ENCODE measurements around the gene NOPCHAP1. TPM values are rescaled to one million over a fixed set of nuclear protein-coding genes. Genes with fewer than 3 reads are reported as not detected.

Gene NOPCHAP1
- total and polyA plus RNA-seq, 2 of the 8 experiments (the other 6 are each of a cell fraction or from before 2014, with no cell fraction given): 14.9 to 39.5 TPM

- WGBS, 2 experiments (ENCODE audit: extremely low coverage in 1 of 2, insufficient coverage in 1 of 2, insufficient read length in 1 of 2, insufficient replicate concordance in 2 of 2, low coverage in 1 of 2, low lambda C conversion rate in 2 of 2, missing lambda C conversion rate in 1 of 2): 53% methylated on average over 13 of the region's 13 CpGs; no CpG with 5 or more reads in 1 of the 2 experiments
- 0 out of 7 replicates have a peak, but pooled peaks cover 0 to 2% (median 0%) of the 10 kb centered on the region in 4 experiments for H3K4me1 ChIP-seq (replicated peaks in 1 of 4; ENCODE audit: control insufficient read depth in 3 of 4, insufficient read depth in 4 of 4, low read length in 3 of 4)
- ChIA-PET CTCF (ENCODE audit: partially characterized antibody) (interaction anchor here (1.0 to 1.2 kb wide), 2 partner anchors 13 to 62 kb away, joined by 3 to 4 read pairs; no protein-coding TSS in a partner anchor), POLR2A (ENCODE audit: partially characterized antibody) (no interaction called here)
- H3K27ac ChIP-seq (ENCODE audit: low read depth, low read length): no peak overlapping the region
- H2BK20ac ChIP-seq (ENCODE audit: low read length): no peak overlapping the region
- peak overlapping the region; percentile 70 to 78 for H3K4me2 ChIP-seq (ENCODE audit: insufficient read depth in 1 of 2, low read depth in 2 of 2, low read length in 2 of 2)
- peaks cover 0 to 16% (median 10%) of the 10 kb centered on the region in 4 experiments; a peak in 6 of 7 replicates for H3K27me3 ChIP-seq (replicated peaks in 1 of 4; ENCODE audit: control insufficient read depth in 3 of 4, extremely low read depth in 1 of 4, insufficient read depth in 3 of 4, low read length in 3 of 4)
- H2BK12ac ChIP-seq (ENCODE audit: low read depth, low read length): no peak overlapping the region
- no peak overlapping the region for H4K5ac ChIP-seq (ENCODE audit: insufficient read length, low read depth, low read length)
- no peak overlapping the region for H3K18ac ChIP-seq (ENCODE audit: extremely low read depth, low read length)
- no peak overlapping the region for H4K91ac ChIP-seq (replicated peaks; ENCODE audit: insufficient read length, low read length)
- H3K79me2 ChIP-seq (ENCODE audit: control insufficient read depth in 1 of 2, insufficient read depth in 2 of 2, low read length in 2 of 2): no peaks in the 10 kb centered on the region
- H2BK5ac ChIP-seq (ENCODE audit: low read depth, low read length): no peak overlapping the region
- peak overlapping the region; percentile 16; the same call in 1 of the 2 replicates for H2AFZ ChIP-seq (ENCODE audit: low read length)
- H2BK15ac ChIP-seq (ENCODE audit: low read length): no peak overlapping the region
- peak overlapping the region; percentile 73 to 76 (median 74) for H3K4me3 ChIP-seq (ENCODE audit: extremely low read depth in 1 of 4, insufficient read depth in 2 of 4, low read depth in 3 of 4, low read length in 4 of 4)
- H3K36me3 ChIP-seq (ENCODE audit: control insufficient read depth in 2 of 4, insufficient read depth in 4 of 4, low read length in 3 of 4): no peaks in the 10 kb centered on the region
- H3K9ac ChIP-seq (replicated peaks in 1 of 4; ENCODE audit: extremely low read depth in 1 of 4, low read depth in 3 of 4, low read length in 3 of 4): peak overlapping the region in 1 of 4 experiments; percentile 34; a peak in 1 of 7 replicates
- DNase-seq (ENCODE audit: low read depth in 1 of 2, low spot score in 2 of 2): no peak
- H3K23me2 ChIP-seq (ENCODE audit: low read depth, low read length): peaks cover 7% of the 10 kb centered on the region; the same call in 1 of the 2 replicates
- no peak overlapping the region for H2AK5ac ChIP-seq (ENCODE audit: low read depth, low read length)
- no peak overlapping the region for H3K23ac ChIP-seq (ENCODE audit: insufficient read length)
- H4K20me1 ChIP-seq (replicated peaks in 1 of 2; ENCODE audit: control insufficient read depth in 1 of 2, insufficient read depth in 2 of 2, low read length in 2 of 2): no peaks in the 10 kb centered on the region
- H3K79me1 ChIP-seq (ENCODE audit: low read depth, low read length): no peaks in the 10 kb centered on the region
- no peak overlapping the region for H3K56ac ChIP-seq (replicated peaks; ENCODE audit: insufficient read length, low read depth, low read length)
- H3K4ac ChIP-seq (replicated peaks; ENCODE audit: insufficient read length, low read depth, low read length): no peak overlapping the region
- no peak overlapping the region for H2BK120ac ChIP-seq (replicated peaks; ENCODE audit: low read depth, low read length)
- no peaks in the 10 kb centered on the region for H3K9me3 ChIP-seq (ENCODE audit: insufficient read depth in 2 of 2, low read depth in 1 of 2, low read length in 1 of 2)
- no peak overlapping the region for H4K8ac ChIP-seq (ENCODE audit: extremely low read depth, insufficient read depth, low read length)
- FAIRE-seq: no peak
- H3K14ac ChIP-seq (ENCODE audit: insufficient read length): no peak overlapping the region
- TF ChIP-seq HDAC6 (IDR thresholded peaks at IDR 0.05; ENCODE audit: low read depth, low read length): no peak
- no peak for TF ChIP-seq CREB1 (IDR thresholded peaks at IDR 0.05)
- no peak for TF ChIP-seq HDAC2 (IDR thresholded peaks at IDR 0.05; ENCODE audit: borderline replicate concordance in 1 of 2, low read depth in 2 of 2, low read length in 2 of 2)
- TF ChIP-seq RFX5 (IDR thresholded peaks at IDR 0.05; ENCODE audit: borderline replicate concordance, low read depth, low read length): no peak
- TF ChIP-seq SP2 (IDR thresholded peaks at IDR 0.05; ENCODE audit: low read length): no peak
- TF ChIP-seq CBX5 (IDR thresholded peaks at IDR 0.05; ENCODE audit: low read depth, low read length): no peak
- TF ChIP-seq KDM5A (IDR thresholded peaks at IDR 0.05; ENCODE audit: low read length): no peak
- TF ChIP-seq POU5F1 (IDR thresholded peaks at IDR 0.05; ENCODE audit: low read depth, low read length): no peak
- no peak for TF ChIP-seq PHF8 (conservative IDR thresholded peaks at IDR 0.05; ENCODE audit: low read depth, low read length)
- TF ChIP-seq BRCA1 (IDR thresholded peaks at IDR 0.05; ENCODE audit: low read depth, low read length): no peak
- no peak for TF ChIP-seq TCF12 (IDR thresholded peaks at IDR 0.05; ENCODE audit: low read depth, low read length)
- TF ChIP-seq E2F6 (IDR thresholded peaks at IDR 0.05): no peak
These were observed 29.0 kb upstream of the NOPCHAP1 start for GRCh38 chr12:104956870-104957718.
